NCI-H748 (cell line): ENCODE results near the gene OR5K1.

ENCODE experiments used
- DNase-seq: peaks from one replicate; lab custom pipeline; 2025; ENCODE audit not compliant: unreplicated experiment; lab: John Stamatoyannopoulos, UW

The OR5K1 gene

DNA sequence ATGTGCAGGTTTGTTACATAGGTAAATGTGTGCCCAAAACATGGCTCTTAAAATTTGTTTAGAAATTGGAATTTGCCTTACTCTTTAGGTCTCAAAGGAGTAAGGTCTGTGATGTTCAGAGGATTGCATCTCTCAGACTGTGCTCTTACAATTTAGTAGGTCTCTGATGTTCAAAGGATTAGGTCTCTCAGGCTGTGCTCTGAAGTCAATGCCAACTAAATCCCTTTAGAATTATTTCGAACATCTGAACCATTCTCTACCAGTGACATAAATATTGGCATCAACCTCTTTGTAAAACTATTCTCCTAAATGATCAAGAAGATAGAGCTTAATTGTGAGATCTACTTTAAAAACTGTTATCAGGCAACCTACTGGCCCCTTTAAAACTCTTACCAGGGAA lies at the start of gene OR5K1:
Gene OR5K1 (plus strand): TSS at position 301 of the 400 bp plus-strand sequence. CDS start 6,376 bp downstream, outside the sequence.
- DNase-seq: no peak

DNA sequence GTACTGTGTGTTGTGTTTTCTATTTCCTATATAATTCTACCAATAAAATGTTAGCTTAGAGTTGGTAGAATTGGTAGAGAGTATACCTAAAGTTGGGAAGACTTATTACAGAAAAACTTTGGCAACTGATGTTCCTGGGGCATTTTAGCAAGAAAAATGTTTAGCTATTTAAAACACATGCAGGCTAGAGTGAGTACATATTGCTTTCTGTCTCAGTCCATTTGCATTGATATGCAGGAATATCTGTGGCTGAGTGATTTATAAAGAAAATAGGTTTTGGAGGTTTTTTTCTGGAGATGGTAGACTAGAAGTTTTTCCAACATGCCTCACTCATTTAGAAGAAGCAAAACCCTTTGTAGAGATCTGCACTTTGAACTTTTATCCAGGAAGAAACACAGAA lies 30.4 kb upstream of the OR5K1 start:
- DNase-seq: no peak

DNA sequence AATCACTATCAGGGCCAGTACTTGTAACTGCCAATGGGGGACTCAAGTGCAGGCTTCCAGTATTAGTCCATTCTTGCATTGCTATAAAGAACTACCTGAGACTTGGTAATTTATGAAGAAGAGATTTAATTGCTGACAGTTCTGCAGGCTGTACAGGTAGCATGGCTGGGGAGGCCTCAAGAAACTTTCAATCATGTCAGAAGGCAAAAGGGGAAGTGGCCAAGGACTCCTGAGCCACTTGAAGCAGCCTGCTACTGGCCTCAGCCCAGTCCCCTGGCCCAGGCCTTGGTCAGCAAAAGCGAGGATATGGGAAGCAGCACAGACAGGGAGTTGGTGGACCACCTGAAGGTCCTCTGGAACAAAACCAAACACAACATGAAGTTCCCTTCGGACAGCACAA lies 29.2 kb upstream of the OR5K1 start:
- DNase-seq: no peak

DNA sequence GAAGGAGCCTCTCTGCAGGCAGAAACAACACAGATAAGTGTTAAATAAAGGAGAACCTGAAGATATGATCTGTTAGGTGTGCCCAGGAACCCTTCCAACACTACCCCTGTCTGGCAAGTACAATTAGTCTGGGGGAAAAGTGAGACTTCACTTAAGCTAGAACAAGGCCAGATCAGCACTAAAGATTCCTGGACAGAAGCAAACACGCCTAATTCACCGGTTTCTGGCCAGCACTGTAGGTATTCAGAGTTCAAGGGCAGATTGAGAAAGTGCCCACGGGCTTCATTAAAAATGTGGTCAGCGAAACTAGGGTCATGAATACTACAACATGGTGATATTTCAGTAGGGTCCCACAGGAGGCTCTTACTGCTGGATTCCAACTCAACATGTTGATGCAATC lies 28.6 kb upstream of the OR5K1 start:
- no peak for DNase-seq

DNA sequence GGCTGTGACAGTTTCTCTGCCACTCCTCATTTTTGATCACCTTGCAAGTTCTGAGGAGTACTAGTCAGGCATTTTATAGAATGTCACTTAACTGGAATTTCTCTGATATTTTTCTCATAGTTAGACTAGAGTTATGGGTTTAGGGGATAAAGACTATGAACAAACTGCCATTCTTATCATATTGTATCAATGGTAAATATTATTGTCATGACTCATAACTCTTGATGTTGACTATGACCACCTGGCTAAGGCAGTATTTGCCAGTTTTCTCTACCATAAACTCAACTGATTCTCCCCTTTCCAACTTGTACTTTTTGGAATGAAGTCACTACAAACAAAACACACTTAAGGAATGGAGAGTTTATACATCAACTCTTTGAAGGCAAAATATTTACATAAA lies 22.7 kb upstream of the OR5K1 start:
- no peak for DNase-seq

DNA sequence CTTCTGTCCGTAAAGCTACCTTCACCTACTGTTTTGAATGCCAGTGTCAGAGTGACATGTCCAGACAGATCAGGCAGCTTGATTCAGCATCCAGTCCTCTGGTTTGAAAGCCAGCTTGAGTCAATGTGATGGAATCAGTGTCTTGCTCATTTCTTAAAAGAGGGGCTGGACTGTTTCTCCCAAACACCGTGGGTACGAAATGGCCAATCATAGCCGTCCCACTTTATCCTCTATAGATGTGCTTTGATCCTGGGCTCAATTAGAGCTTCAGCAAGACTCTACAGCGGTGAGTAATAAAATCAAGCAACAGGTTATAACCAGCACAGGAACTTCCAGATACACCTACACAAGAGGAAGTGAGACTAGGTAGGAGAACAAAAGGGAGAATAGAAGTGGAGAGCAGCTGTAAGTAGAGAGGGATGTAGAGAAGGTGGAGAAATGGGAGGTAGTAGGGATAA lies 17.0 kb upstream of the OR5K1 start:
- no peak for DNase-seq

DNA sequence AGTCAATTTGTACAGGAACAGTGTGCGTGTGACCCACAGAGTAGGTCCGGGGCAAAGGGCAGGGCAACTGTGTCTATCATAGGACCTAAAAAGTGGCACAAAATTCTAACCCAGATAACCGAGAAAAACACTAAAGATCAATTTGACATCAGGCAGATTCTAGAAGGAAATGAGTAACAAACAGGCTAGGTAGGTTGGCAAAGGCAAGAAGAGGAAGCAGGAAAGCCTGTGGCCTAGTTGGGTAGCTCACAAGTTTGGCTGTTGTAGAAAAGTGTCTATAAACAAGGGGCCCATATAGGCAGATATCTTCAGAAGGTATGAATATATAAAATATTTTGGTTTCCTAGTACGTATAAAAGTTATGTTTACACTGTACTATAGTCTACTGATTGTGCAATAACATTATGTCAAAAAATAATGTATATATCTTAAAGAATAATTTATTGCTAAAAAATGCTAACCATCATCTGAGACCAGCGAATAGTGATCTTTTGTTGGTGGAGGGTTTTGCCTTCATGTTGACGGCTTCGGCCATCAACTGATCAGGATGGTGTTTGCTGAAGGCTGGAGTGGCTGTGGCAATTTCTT lies 13.3 kb upstream of the OR5K1 start:
- no peak for DNase-seq

DNA sequence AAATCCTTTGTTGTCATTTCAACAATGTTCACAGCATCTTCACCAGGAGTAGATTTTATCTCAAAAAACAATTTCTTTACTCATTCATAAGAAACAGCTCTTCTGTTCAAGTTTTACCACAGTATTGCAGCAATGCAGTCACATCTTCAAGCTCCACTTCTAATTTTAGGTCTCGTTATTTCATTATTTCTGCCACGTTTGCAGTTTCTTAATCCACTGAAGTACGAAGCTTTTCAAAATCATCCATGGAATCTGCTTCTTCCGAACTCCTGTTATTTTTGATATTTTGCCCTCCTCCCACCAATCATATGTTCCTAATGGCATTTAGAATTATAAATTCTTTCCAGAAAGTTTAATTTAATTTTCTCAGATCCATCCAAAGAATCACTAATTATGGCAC lies 12.6 kb upstream of the OR5K1 start:
- DNase-seq: no peak

DNA sequence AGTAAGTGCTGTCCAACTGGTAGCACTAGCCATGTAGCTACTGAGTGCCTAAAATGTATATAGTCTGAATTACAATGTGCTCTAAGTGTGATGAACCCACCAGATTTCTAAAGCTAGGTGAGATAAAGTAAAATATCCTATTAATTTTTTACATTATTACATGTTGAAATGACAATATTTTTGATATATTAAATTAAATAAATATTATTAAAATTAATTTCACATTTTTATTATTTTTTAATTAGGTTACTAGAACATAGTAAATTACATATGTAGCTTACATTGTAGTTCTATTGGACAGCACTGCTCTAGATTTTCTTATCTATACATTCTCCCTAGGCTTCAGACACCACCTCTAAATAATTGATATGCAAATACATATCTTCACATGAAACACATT lies 9.2 kb upstream of the OR5K1 start:
- DNase-seq: no peak

DNA sequence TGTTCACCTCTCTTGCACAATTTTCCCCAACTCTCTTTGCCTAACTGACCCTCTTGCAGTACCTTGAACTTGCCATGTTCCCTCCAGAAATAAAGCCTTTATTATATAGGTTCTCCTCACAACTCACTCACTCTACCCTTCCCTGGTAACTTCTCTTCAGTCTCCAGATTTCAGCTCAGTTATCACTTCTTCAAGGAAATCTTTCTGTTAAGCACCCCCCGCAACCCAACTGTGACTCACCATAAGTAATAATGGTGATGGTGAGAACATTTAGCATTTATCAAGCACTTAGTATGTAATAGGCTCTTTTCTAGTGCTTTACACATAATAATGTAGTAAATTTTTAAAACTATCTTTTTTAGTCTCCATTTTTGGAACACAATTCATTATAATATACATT lies 8.1 kb upstream of the OR5K1 start:
- no peak for DNase-seq

DNA sequence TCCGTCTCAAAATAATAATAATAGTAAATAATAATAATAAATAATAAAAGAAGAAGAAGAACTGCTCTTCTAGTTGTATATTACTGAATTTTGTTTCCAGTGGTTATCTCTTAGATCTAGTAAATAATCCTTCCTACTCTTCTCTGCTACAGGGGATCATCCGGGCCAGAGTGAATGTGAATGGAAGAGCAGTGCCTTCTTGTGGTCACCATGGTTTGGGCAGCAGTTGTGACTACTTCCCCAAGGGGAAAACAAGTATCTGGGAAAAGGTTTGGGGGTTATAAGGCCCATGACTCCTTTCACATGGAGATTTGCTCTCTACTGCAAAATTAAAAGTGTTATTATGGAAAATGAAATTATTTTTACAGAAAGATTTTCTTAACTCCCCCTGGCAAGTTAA lies 5.5 kb upstream of the OR5K1 start:
- DNase-seq: no peak

DNA sequence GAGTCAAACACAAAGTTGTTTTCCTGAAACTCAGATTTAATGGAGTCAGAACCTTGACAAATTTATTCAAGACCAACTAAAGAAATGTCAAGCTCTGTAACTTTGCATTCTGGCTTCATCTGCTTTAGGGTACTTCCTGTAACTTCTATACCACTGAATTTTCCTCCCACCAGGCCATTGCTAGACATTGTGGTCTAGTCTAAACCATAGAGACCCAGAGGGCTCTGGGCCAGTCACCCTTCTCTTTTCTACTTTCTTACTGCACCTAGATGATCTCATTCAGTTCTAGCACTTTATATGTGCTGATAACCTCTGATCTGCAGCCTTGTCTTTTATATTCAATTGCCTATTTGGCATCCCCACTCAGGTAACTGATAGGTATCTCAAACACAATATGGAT lies 2.8 kb upstream of the OR5K1 start:
- no peak for DNase-seq

DNA sequence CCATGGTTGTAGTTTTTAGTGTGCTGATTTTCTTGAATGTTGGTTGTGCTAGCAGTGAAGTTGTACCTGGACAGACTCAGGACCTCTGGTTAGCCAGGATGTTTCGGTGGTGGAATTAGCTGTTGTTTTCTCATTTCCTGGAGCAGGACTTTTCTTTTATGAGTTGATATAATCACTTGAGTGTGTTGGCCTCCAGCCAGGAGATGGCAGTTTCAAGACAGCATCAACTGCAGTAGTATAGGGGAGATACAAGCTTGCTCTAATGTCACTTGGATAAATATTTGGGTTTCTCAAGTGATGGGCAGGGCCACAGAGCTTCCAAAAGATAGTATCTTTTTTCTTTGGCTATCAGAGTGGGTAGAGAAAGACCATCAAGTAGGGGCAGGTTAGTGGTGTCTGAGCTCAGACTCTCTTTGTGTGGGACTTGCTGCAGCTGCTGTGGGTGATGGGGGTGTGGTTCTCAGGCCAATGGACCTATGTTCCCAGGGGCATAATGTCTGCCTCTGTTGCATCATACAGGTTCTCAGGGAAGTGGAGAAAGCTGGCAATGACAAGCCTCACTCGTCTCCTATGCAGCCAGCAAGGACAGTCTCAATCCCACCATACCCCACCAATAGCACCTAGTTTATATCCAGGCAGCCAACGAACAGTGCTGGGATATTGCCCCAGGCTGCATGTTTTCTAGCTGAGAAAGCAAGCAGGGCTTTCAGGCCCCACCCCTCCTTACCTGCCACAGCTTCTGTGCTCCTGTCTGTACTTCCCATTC lies 19.9 kb downstream of the OR5K1 start:
- DNase-seq: no peak

DNA sequence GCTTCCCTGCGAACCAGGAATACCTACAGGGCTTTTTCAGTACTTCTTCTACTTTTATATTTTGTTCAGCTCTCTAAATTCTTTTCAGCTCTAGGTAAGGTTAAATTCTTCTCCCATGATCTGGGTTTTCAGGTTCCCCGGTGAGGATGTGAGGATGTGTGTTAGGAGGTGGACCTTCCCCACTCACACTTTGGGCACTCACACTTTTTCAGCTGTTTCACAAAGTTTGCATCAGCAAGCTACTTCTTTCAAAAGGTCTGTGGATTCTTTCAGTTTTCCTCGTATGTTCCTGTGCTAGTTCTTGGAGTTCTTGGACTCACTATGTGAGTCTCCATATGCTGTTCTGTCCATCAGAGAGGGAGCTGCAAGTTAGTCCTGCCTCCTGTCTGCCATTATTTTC lies 20.6 kb downstream of the OR5K1 start:
- no peak for DNase-seq

DNA sequence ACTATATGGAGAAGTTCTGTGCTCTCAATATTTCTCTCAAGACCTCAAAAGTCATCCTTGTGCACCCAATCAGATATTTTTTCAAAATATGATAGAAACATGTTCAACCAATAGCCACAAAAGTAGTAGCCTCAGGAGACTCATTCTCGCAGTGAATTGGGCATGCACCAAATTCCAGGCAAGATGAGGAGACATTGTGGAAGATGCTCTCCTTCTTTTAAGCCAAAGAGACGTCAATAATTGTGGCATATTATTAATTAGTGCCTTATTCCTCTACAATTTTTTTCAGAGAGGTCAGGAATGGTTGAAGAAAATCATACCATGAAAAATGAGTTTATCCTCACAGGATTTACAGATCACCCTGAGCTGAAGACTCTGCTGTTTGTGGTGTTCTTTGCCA lies 34.4 kb downstream of the OR5K1 start, which contains the start of gene OR5K2:
Gene OR5K2 (plus strand): TSS at position 301 of the 400 bp plus-strand sequence. CDS start 0 bp downstream, at position 301.
- DNase-seq: no peak

DNA sequence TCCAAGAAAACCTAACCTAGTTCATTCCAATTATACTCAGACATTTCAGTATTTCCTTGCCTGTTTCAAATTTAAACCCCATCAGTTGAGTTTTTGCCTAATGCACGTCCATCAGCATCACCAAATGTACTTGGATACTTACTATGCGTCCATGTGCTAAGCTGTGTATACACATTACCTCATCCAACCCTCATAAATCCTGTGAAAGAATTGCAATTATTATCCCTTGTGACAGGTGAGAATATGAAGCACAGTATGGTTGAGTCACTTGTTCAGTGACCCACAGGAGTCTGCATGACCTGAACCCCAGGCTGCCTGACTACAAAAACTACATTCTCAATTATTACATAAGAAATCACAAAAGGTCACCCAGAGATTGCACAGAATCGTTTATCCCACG lies 37.0 kb downstream of the OR5K1 start:
- DNase-seq: no peak

DNA sequence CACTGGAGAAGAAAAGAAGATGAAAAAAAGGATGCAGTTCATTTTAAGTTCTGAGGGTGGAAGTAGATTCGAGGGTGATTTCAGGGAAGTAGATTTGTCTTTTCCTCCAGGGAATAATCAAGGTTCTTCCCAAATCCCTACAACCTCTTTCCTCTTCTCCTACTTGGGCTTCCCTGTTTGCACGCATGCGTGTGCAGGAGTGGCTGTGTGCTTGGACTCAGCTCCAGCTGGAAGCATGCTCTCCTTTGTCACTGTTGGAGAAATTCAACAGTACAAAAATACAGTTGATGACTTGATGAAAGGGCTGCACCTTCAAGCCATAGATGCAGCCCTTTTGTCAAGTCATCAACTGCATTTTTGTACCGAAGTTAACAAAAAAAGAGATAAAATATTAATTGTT lies 38.3 kb downstream of the OR5K1 start:
- no peak for DNase-seq

DNA sequence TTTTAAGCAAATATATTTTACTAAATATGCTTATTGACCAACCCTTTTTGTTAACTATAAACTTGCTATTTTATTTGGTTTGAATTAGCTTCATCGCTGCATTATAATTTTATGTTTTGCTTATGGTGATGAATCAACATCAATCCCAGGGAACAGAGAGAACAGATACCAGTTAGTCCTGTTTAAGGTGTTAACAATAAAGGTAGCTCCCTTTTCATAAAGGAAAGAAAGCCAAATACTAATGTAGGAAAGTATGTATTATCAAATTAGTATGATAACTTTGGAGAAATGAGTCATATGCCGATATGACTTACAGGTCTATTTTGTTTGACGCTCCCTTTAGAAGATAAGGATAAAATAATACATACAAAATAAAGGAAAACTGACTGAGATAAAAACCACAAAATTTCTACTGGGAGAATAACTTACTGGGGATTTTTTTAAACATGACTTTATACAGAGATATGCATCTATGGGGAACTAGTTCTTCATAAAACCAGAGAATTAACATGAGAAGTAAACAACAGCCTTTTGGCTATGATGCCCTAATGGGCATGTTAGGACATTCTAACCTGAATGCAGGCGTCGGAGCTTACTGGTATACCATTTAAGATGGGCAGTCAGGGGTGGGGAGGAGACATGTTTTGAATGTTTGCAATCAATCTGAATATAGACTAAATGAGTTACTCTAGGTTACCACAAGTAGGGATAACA lies 39.0 kb downstream of the OR5K1 start:
- DNase-seq: no peak

DNA sequence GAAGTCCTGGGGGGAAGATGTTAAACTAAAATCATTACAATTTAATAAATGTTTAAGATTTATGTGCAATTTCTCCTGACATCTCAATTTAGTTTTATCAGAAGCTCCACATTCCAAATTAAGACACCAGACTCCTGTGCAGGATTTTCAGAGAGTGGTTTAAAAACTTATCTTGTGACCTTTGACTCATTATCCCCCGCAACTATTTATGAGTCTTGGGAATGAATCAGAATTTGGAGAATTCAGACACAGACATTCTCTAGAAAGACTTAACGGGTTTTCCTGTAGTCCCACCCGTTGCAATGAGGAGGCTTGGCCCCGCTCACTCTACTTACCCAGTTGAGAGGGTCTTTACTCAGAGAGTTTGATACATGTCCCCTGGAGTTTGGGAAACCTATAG lies 41.5 kb downstream of the OR5K1 start:
- no peak for DNase-seq

DNA sequence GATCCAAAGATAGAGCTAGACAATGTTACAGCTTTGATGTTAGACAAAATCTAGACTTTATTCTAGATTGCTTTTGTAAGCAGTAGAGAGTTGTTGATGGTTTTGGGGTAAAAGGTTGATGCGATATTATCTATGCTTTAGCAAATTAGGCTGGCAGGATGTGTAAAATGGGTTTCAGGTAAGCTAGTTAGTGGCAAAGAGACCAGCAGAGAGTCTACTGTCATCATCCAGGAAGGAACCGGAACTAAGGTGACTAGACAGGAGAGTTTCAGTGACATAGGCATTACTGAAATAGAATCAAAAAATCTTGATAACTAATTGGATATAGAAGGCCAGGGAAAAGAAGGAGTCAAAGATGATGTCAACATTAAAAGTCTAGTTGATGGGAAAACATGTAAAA lies 45.6 kb downstream of the OR5K1 start:
- DNase-seq: no peak

DNA sequence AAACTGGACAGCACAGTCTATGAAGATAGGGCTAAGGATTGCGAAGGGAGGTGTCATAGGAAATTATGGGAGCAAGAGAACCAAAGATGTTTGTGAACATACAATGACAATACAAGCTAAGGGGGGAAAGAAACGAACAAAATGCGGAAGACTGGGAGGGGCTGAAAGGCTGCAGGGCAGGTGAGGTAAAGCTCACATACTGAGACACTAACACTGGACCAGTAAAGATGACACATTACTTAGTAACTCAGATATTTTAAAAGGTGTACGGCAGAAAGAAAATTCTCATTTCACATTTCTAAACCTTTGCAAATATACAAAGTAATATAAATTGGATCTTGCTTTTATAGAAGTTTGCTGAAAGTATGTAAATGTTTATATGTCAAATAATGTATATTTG lies 49.6 kb downstream of the OR5K1 start:
- no peak for DNase-seq

DNA sequence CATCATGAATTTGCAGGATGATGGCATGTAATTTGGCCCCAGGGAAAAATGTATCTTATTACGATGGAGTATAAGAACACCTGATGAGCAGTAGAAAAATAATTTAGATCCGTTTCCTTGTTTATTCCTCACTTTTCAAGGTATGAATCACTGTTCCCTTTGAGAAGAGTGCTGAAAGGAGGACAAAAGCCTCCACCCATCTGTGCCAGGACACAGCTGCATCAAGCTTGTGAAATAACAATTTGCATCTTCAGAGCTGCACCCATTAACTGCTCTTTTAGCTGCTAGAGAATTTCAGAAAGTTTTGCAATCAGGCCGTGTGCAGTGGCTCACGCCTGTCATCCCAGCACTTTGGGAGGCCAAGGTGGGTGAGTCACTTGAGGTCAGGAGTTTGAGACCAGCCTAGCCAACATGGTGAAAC lies 50.1 kb downstream of the OR5K1 start:
- no peak for DNase-seq
